DMS 273 (cell line): Measurements from ENCODE around the gene SLC26A11.

Experiments
- DNase-seq: peaks from one replicate; lab custom pipeline; 2025; ENCODE audit not compliant: unreplicated experiment; lab: John Stamatoyannopoulos, UW

SLC26A11 gene

DNA sequence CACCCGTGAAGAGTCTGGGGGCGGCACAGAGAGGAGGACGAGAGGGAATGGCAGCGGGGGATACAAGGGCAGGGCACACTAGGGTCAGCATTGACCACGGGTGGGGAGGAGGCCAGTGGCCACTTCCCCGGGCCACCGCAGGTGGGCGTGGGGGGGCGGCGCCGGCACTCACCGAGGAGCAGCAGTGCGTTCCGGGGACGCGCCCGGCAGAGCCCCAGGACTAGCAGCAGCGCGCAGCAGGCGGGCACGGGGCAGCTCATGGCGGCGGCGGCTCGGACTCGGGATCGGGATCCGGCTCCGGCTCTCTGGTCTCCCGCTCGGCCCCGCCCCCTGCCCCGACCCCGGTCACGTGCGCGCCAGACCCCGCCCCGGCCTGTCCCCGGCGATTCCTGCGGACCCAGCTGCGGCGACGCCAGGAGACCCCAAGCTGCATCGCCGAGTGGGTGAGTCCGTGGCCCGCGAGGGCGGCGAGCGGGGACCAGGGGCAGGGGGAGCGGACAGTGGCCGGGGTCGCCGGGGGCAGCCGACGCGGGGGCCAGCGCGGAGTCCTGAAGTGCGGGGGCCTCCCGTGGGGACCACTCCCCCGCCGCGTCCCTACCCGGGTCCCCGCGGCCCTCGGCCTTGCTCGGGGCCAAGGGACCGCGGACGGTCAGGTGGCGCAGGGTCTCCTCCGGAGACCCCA lies at the start of gene SLC26A11, which contains the start of gene SGSH:
Gene SLC26A11, plus strand, starts transcription at position 374 of the 682 bp plus-strand sequence. CDS start 1,134 bp downstream, outside the sequence.
Gene SGSH, minus strand, starts transcription at position 280 of the 682 bp plus-strand sequence. Its CDS starts 20 bp downstream, at position 260.
- peak; percentile 85 for DNase-seq

DNA sequence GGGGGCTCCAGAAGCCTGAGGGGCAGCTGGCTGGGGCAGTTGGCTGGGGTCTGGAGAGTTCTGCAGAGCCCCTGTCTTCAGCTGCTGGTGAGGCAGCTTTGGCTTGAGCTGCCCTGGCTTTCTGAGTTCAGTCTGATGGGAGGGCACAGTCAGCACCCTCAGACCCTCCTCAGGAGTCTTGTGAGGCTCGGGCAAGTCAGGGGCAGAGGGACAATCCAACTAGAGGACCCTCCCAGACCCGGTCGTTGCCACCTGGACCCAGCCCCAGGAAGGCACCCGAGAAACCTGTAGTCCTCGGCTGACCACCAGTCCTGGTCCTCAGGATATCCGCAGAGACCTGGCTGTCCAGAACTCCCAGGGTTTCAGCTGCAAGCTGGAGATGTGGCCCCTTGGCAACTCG lies 48.5 kb upstream of the SLC26A11 start:
- DNase-seq: no peak

DNA sequence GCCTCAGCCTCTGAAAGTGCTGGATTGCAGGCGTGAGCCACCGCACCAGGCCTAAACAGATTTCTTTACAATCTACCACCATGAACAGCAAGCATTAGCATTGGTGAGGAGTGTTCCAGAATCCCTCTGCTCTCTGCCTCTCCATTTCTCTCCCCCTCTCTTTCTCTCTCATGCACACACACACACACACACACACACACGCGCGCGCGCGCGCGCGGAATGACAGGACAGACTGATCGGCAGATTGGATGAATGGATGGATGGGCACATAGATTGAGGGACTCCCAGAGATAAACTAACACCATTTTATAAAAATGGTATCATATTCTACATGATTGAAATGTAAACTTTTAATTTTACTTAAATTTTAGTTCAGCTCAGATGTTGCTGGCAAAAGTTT lies 47.1 kb upstream of the SLC26A11 start:
- DNase-seq: no peak

GRCh38 chr17:80173916-80174315 lies 46.3 kb upstream of the SLC26A11 start:
- no peak for DNase-seq

GRCh38 chr17:80176757-80177156 lies 43.5 kb upstream of the SLC26A11 start:
- DNase-seq: no peak

GRCh38 chr17:80177986-80178595 lies 42.1 kb upstream of the SLC26A11 start:
- no peak for DNase-seq

DNA sequence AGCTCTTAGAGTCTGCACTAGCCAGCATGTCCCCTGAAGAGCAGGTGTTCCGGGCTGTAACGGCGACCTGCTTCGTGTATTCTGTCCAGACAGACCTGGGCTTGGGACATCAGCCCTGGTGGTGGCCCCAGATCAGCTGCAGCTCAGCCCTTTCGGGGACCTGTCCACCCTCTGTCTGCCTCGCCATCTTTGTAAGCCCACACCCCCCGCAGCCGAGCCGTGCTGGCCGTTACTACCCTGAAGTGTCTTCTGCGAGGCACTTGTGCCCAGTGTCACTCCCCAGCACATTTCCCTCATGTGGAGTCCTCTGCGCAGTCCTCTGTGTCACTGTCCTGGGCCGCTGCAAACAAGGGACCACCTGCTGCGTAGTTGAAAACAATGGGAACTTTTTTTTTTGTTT lies 40.0 kb upstream of the SLC26A11 start:
- DNase-seq: no peak

- DNase-seq: no peak
Measured at GRCh38 chr17:80181431-80181830, 38.8 kb upstream of the SLC26A11 start.

DNA sequence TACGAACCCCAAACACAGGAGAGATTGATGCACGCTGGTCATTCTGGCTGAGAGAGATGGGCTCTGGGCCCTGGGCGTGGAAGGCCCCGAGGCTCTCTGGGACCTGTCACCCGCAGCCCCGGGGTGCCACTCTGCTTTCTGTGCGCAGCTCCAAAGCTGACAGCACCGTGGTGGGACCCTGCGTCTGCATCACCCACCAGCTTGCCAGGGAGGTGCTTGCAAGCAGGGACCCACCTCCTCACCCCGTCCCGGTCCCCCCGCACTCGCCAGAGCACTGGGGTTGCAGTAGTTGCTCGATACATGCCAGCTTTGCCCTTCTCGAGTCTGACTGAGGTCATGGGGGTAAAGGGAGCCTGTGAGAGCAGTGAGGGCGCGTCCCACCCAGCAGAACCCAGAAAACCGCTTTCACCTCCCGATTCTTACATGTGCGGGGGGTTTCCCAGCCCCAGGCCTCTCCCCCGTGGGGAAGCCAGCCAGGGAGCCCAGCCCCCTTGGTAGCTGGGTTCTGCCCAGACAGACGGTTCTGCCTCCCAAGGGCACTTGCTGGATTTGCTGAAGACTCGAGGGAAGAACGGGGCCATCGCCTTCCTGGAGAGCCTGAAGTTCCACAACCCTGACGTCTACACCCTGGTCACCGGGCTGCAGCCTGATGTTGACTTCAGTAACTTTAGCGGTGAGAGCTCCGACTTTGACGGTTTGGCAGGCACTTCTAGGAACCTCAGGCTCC lies 37.9 kb upstream of the SLC26A11 start:
- DNase-seq: no peak

GRCh38 chr17:80182845-80183223 lies 37.4 kb upstream of the SLC26A11 start:
- DNase-seq: no peak

- no peak for DNase-seq
Measured at GRCh38 chr17:80183581-80184422, 36.4 kb upstream of the SLC26A11 start.

DNA sequence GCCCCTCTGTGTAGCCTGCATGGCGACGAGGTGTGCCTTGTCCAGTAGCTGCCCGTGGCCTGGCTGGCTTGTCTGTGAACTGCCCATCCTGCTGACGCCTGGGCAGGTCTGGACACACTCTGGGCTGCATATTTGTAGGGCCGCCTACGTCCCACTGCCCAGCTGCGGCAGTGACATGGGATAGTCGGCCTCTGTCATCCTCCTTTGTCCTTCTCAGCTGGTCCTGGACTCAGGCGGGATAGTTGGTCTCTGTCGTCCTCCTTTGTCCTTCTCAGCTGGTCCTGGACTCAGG lies 35.9 kb upstream of the SLC26A11 start:
- no peak for DNase-seq

DNA sequence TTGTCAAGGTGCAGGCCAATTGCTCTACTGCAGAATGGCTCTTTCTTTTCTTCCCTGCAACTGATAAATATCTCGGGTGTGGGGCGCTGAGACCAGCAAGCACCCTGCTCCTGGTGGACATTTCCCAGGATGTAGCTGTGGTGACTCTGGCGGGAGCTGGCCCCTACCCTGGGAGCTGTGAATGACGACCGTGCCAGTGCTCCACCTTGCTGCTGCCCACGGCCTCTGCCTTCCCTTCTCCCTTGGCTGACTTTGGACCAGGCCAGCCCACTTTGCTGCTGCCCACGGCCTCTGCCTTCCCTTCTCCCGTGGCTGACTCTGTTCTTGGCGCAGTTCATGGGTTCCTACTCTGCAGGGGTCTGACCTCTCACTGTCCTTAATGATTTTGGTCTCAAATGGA lies 34.3 kb upstream of the SLC26A11 start:
- DNase-seq: no peak

- no peak for DNase-seq
Measured at GRCh38 chr17:80187090-80187489, 33.1 kb upstream of the SLC26A11 start.

- no peak for DNase-seq
Measured at GRCh38 chr17:80187515-80187941, 32.7 kb upstream of the SLC26A11 start.

DNA sequence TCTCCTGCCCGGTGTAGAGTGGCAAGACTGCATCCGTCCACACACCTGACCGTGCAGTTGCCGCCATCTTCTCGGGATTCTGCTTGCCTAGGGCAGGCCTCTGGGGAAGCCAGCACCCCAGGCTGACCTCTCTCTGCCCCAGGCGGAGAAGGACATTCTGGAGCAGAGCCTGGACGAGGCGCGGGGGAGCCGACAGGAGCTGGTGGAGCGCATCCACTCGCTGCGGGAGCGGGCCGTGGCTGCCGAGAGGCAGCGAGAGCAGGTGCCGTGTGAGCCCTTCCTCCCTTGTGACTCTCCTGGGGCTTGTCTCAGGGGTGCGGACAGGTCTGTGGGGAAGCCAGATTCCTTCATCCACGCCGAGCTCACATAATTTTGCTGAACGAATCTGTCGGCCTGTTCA lies 30.6 kb upstream of the SLC26A11 start:
- DNase-seq: no peak

GRCh38 chr17:80190716-80191115 lies 29.5 kb upstream of the SLC26A11 start:
- no peak for DNase-seq

- DNase-seq: no peak
Measured at GRCh38 chr17:80191192-80191591, 29.0 kb upstream of the SLC26A11 start.

DNA sequence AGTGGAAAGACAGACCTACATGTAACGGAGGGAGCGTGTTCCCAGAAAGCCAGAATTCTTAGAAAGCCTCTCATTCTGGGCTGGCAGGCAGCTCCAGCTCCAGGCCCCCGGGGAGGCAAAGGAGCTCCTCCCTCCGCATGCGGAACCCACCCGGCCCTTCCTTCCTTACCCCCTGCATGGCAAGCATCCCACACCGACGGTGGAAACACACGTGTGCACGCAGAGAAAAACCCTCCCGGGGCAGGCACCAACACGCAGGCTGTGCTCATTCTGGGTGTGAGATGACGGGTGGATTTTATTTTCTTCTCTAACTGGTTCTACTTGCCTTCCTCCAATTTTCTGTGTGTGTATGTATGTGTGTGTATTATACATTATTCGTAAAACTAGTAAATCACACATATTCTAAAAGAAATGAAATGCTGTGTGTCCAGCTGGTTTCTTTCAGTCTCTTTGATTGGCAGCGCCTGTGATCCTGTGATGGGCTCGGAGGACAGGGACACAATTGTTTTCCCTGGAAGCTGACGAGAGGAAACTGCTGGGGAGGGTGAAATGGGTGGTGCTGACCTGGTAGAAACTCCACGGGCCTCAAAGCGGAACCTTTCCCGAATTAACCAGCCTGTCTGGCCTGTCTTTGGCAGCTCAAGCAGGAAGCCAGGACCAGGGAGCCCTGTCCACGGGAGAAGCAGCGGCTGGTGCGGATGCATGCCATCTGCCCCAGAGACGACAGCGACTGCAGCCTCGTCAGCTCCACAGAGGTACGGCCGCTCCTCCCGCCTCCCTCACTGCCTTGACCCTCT lies 28.2 kb upstream of the SLC26A11 start:
- DNase-seq: no peak

- DNase-seq: no peak
Measured at GRCh38 chr17:80195141-80195540, 25.1 kb upstream of the SLC26A11 start.
